Measurements from ENCODE around the gene PLEKHF1. TPM values are rescaled to one million over a fixed set of nuclear protein-coding genes. Genes with fewer than 3 reads are reported as not detected.
"Not testable (repeated sequence)": the region's sequence is repeated elsewhere in the genome, so short reads cannot be mapped to it uniquely, and the experiment has no call there.

Gene PLEKHF1
- total RNA-seq, 2 experiments from 2014 or later, result 33.3 to 35.9 TPM

DNA sequence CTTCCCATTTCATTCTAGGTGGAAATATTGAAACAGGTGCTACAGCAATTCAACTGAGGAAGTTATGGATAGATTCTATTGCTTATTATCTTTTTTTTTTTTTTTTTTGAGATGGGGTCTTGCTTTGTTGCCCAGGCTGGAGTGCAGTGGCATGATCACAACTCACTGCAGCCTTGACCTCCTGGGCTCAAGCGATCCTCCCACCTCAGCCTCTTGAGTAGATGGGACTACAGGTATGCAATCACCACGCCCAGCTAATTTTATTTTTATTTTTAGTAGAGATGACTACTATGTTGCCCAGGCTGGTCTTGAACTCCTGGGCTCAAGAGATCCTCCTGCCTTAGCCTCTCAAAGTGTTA is 44.2 kb downstream of the PLEKHF1 start:
- POLR2A ChIA-PET, result interaction anchor here (0.6 to 8.2 kb wide), 3 partner anchors 89 to 108 kb away, joined by 3 to 96 read pairs (median 4); partner anchors contain the start of gene POP4
- not testable (repeated sequence) for DNase-seq; H3K27me3 Mint-ChIP-seq; H3K9me3 Mint-ChIP-seq; ATAC-seq (ENCODE audit: low read depth); H3K4me3 Mint-ChIP-seq
- peaks cover 56% of the 10 kb centered on the region for H3K4me1 Mint-ChIP-seq
- H3K27ac Mint-ChIP-seq, result peak overlapping the region; percentile 53
- H3K36me3 Mint-ChIP-seq, result peaks cover 40% of the 10 kb centered on the region

DNA sequence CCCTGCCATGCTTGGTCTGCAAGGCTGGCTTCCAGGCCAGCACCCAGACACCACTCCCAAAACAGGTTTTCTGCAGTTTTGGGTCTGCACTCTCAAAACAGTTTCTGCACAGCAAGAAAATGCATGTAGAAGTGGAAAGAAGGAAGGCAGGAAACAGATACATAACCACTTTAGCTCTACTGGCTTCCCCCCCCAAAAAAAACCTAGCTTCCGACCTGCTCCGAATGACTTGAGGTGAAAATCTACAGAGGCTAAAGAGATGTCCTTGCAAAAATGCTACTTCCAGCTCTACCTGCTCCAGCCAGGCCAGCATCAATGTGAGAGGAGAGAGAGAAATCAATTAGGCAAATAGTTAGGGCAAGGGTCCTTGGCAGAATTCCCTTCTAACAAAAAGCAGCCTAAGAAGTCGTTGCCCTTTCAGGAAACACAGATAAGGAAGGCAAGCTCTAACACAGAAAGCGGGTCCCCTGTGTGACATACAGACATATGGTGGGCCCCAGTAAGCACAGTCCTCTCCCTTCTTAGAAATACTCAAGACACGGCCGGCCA is 46.4 kb downstream of the PLEKHF1 start:
- peaks cover 24% of the 10 kb centered on the region for H3K36me3 Mint-ChIP-seq
- peaks cover 52% of the 10 kb centered on the region for H3K4me1 Mint-ChIP-seq
- DNase-seq, result no peak
- POLR2A ChIA-PET, result interaction anchor here (0.8 to 8.2 kb wide), 6 partner anchors 17 to 106 kb away, joined by 3 to 96 read pairs (median 22); partner anchors contain the start of genes PLEKHF1 and POP4
- peak overlapping the region; percentile 91 for H3K4me3 Mint-ChIP-seq
- no peaks in the 10 kb centered on the region for H3K27me3 Mint-ChIP-seq
- no peaks in the 10 kb centered on the region for H3K9me3 Mint-ChIP-seq
- peak overlapping the region; percentile 92 for H3K27ac Mint-ChIP-seq
- ATAC-seq (ENCODE audit: low read depth), result no peak

DNA sequence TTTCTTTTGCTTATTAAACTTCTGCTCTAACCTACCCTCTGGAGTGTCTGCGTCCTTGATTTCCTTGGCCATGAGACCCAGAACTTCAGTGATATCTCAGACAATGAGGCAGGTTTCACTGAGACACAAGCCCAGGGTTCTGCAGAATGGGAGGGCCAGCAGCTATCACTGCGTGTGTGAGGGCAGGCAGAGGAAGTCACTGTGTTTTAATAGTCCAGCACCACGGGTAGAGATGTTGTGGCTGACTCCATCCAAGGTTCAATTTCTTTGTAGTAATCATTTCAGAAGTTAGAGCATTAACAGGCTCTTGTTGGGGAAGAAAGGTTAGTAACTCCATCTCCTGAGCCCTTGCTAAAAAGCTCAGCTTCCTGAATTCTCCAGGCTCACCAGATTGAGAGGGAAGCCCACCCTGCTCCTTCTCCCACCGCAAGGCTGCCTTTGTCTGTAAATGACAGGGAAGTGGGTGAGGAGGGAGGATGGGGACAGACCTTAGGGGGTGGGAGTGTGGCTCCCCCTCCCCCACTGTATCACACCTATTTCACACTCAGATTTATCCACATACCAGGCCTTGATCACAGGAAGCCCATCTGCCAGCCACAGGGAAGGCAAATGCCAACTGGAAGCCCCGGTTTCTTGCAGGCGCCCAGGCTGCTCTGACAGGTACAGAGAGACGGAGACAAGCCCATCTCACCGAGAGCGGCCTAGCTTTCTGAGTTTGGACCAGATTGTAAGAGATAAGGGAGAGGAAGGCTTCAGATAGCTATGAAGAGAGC is 47.7 kb downstream of the PLEKHF1 start:
- peak overlapping the region; percentile 92 for H3K27ac Mint-ChIP-seq
- DNase-seq, result no peak
- peaks cover 54% of the 10 kb centered on the region for H3K4me1 Mint-ChIP-seq
- H3K27me3 Mint-ChIP-seq, result no peaks in the 10 kb centered on the region
- POLR2A ChIA-PET, result interaction anchor here (0.9 to 8.2 kb wide), 8 partner anchors 9 to 107 kb away, joined by 3 to 96 read pairs (median 8); partner anchors contain the start of genes PLEKHF1 and POP4
- H3K4me3 Mint-ChIP-seq, result peak overlapping the region; percentile 91
- peak; percentile 8 for ATAC-seq (ENCODE audit: low read depth)
- H3K36me3 Mint-ChIP-seq, result peaks cover 14% of the 10 kb centered on the region
- H3K9me3 Mint-ChIP-seq, result no peaks in the 10 kb centered on the region

DNA sequence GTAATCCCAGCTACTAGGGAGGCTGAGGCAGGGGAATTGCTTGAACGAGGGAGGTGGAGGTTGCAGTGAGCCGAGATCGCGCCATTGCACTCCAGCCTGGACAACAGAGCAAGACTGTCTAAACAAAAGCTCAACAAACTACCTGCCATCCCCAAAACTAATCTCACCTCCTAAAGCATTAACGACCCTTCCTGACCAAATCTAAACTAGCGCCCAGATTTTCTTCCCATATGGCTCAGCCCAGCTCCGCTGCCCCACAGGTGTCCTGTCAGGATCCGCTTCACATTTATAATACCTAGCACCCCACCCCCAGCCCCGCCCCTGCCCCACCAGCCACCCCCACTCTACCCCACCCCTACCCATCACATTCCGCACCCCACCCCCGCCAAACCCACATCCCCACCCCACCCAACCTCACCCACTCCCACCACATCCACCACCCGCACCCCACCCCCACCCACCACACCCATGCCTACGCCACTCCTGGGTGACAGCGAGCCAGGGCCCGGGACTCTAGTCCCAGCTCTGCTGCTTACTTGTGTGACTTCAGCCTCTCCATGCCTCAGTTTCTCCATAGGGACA is 49.2 kb downstream of the PLEKHF1 start:
- H3K4me3 Mint-ChIP-seq, result peak overlapping the region; percentile 91
- no peaks in the 10 kb centered on the region for H3K9me3 Mint-ChIP-seq
- POLR2A ChIA-PET, result interaction anchor here (0.6 to 8.2 kb wide), 19 partner anchors 8 to 227 kb away, joined by 3 to 96 read pairs (median 6); partner anchors contain the start of genes PLEKHF1, POP4 and URI1
- DNase-seq, result no peak
- H3K27me3 Mint-ChIP-seq, result no peaks in the 10 kb centered on the region
- H3K27ac Mint-ChIP-seq, result peak overlapping the region; percentile 92
- peaks cover 10% of the 10 kb centered on the region for H3K36me3 Mint-ChIP-seq
- peaks cover 50% of the 10 kb centered on the region for H3K4me1 Mint-ChIP-seq
- ATAC-seq (ENCODE audit: low read depth), result peak; percentile 54

- ATAC-seq (ENCODE audit: low read depth), result peak; percentile 69
- peak; percentile 86 for DNase-seq
- Mint-ChIP-seq H3K4me3 (peak within 1 kb of the TSS; percentile 93), H3K4me1 (peaks cover 47% of the 10 kb centered on the region), H3K27me3 (peaks cover under 1% of the 10 kb centered on the region), H3K27ac (peak within 1 kb of the TSS; percentile 98), H3K9me3 (no peaks in the 10 kb centered on the region), H3K36me3 (peaks cover 9% of the 10 kb centered on the region)
- POLR2A ChIA-PET, result interaction anchor here (0.5 to 8.2 kb wide), 20 partner anchors 8 to 227 kb away, joined by 3 to 96 read pairs (median 6); partner anchors contain the start of genes PLEKHF1, POP4 and URI1
These were observed 49.9 kb downstream of the PLEKHF1 start, which contains the start of gene C19orf12 for GRCh38 chr19:29714953-29715700. C19orf12 (minus strand) TSS chr19:29715261; CDS start chr19:29708413, 6,848 bp downstream.

DNA sequence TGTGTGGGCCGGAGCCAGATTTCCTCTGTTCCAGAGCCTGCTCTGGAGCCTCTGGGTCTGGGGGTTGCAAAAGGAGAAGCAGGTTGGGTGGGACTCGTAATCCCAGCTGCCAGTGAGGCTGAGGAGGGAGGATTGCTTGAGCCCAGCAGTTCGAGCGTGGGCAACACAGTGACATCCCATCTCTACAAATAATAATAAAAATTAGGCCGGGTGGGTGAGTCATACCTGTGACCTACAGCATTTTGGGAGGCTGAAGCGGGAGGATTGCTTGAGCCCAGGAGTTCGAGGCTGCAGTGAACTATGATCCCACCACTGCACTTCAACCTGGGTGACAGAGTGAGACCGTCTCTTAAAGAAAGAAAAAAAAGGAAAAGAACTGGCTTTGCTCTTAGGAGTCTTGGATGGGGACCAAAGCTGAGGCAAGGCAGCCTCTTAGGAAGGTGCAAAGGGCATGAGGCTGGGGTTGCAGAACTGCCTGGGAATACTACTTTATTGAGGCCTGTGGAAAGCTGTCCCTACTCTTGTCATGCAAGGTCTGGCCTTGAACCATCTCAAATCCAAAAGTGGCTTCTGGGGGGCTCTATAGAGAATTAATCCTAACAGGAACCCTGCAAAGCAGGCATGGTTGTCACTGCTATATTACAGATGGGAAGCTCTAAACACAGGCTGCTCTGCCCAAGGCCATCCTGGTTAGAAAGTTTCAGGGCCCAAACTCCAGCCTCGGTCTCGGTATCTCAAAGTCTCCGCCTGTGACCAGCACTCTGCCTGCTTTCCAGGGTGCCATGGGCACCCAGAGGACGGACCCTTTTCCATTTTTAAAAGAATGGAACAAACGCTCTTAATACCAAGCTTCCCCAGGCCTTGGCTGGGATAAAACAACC is 50.7 kb downstream of the PLEKHF1 start:
- Mint-ChIP-seq H3K27ac (peak overlapping the region; percentile 98), H3K27me3 (peaks cover 5% of the 10 kb centered on the region), H3K4me3 (peak overlapping the region; percentile 93), H3K4me1 (peaks cover 40% of the 10 kb centered on the region), H3K9me3 (no peaks in the 10 kb centered on the region), H3K36me3 (peaks cover 7% of the 10 kb centered on the region)
- DNase-seq (no peak), ATAC-seq (ENCODE audit: low read depth) (no peak)
- POLR2A ChIA-PET, result interaction anchor here (0.5 to 8.2 kb wide), 19 partner anchors 9 to 226 kb away, joined by 3 to 96 read pairs (median 6); partner anchors contain the start of genes PLEKHF1, POP4 and URI1

- POLR2A ChIA-PET, result interaction anchor here (0.9 to 8.2 kb wide), 11 partner anchors 10 to 111 kb away, joined by 3 to 96 read pairs (median 6); partner anchors contain the start of genes PLEKHF1 and POP4
- peaks cover 7% of the 10 kb centered on the region for H3K36me3 Mint-ChIP-seq
- H3K4me3 Mint-ChIP-seq, result no peak overlapping the region
- no peaks in the 10 kb centered on the region for H3K9me3 Mint-ChIP-seq
- DNase-seq (no peak), ATAC-seq (ENCODE audit: low read depth) (no peak)
- peaks cover 9% of the 10 kb centered on the region for H3K27me3 Mint-ChIP-seq
- peaks cover 34% of the 10 kb centered on the region for H3K4me1 Mint-ChIP-seq
- H3K27ac Mint-ChIP-seq, result no peak overlapping the region
These were observed 51.8 kb downstream of the PLEKHF1 start for GRCh38 chr19:29717051-29717450.

- ATAC-seq (ENCODE audit: low read depth) (peak; percentile 83), DNase-seq (peak; percentile 56)
- POLR2A ChIA-PET, result interaction anchor here (0.8 to 1.2 kb wide), 3 partner anchors 9 to 118 kb away, joined by 3 to 7 read pairs (median 3); partner anchors contain the start of genes C19orf12 and POP4
- no peak overlapping the region for H3K27ac Mint-ChIP-seq
- H3K36me3 Mint-ChIP-seq, result no peaks in the 10 kb centered on the region
- peaks cover 40% of the 10 kb centered on the region for H3K27me3 Mint-ChIP-seq
- peak overlapping the region; percentile 70 for H3K4me3 Mint-ChIP-seq
- H3K4me1 Mint-ChIP-seq, result peaks cover 4% of the 10 kb centered on the region
- H3K9me3 Mint-ChIP-seq, result no peaks in the 10 kb centered on the region
These were observed 58.9 kb downstream of the PLEKHF1 start for GRCh38 chr19:29724102-29724641.

DNA sequence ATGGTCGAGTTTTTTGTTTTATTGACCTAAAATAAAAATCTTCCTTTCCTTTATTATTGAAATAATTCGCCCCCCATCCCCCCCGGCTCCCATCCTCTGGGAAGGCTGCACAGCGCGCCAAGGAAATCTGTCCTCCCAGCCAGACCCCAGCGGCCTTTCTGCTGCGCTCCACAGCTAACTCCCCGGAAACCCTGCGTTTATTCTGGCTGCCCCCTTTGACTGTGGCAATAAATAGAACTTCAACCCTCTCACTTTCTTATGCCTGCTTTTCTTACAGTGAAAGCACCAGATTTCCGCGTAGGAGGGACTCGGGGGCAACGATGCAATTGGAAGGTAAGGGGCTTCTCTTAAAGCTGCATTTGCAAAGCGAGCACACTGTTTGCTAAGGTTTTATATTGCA is 59.5 kb downstream of the PLEKHF1 start:
- Mint-ChIP-seq H3K27ac (no peak overlapping the region), H3K4me3 (no peak overlapping the region), H3K9me3 (no peaks in the 10 kb centered on the region), H3K4me1 (peaks cover 4% of the 10 kb centered on the region), H3K27me3 (peaks cover 40% of the 10 kb centered on the region), H3K36me3 (no peaks in the 10 kb centered on the region)
- ATAC-seq (ENCODE audit: low read depth) (no peak), DNase-seq (no peak)
- POLR2A ChIA-PET, result interaction anchor here (0.8 to 1.2 kb wide), 4 partner anchors 10 to 119 kb away, joined by 3 to 7 read pairs (median 3); partner anchors contain the start of genes C19orf12 and POP4

Measured in activated naive CD8-positive, alpha-beta T cell treated with anti-CD3 and anti-CD28 coated beads, Interleukin-2, amount 10 ng/mL, durations not matched to agents 7 days and 5 days (primary cell).